GM15510 (cell line): ENCODE data around the gene CTSE.

ENCODE experiments used
- POLR2A ChIP-seq: IDR thresholded peaks from 3 replicates; pipeline ENCODE4 v1.6.1; 2011; ENCODE audit warnings: borderline replicate concordance; ENCODE audit not compliant: insufficient read length; ENCODE audit errors: extremely low read depth

CTSE gene

DNA sequence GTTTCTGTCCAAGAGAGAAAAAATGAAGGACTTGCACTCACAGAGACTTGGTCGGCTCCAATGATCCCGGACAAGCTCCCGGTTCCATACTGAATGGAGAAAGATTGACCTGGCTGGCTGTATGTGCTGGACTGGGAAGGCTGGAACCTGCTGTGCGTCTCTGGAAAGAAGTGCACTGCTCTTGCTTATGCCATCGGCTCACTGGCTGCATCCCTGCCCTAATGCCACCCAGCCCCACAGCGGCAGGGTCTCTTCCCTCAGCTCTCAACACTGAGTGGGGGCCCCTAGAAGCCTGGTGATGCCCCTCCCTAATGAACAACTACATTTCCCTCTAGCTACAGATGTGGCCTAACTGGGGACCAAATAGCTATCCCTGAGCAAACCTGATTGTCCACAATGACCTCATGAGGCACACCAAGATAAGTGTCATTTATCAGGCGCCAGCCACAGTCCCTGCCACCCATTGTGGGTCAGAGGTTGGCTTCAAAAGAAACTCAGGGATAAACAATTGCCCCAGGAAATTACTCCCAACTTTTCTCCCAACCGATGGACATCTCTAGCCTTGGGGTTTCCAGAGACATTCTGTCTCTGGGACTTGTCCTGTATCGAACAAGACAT lies 2.6 kb downstream of the CTSE start:
- no peak for TF ChIP-seq POLR2A

DNA sequence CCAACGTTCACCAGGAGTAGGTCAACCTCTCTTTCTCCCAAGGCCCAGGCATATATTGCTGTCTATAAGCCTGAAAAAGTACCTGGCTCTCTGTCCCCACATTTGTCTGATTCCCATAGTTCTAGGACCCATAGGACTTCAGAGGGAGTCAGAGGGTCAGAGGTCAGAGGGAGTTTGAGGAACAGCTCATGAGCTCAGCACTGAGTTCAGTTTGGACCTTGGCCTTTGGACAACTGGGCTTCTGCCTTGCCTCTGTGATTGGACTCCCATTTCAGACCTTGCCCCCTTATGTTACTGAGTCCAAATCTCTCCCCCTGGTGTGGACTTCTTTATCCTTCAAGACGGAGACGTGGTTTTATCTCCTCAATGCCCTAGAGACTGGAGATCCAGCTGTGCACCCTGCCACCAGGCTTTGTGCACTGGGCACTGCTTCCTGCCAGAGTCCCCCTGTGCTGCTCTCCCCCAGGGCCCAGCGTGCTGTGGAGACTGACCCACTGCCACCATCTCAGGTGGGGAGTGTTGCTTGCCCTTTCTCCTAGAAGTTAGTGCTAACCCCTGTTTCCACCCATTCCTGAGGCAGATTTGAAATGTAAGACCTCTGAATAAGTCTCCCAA lies 3.2 kb downstream of the CTSE start:
- no peak for TF ChIP-seq POLR2A

DNA sequence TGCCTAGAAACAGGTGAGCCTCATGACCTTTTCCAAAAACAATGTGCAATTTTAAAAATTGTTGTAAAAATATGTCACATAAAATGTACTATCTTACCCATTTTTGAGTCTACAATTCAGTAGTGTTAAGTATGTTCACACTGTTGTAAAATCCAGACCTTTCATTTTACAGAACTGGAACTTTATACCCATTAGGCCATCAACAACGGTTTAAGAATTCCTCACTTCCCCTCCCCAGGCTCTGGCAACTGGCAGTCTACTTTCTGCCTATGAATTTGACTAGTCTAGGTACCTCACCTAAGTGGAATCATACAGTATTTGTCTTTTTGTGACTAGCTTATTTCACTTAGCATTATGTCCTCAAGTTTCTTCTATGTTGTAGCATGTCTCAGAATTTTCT lies 8.6 kb downstream of the CTSE start:
- TF ChIP-seq POLR2A, result no peak

DNA sequence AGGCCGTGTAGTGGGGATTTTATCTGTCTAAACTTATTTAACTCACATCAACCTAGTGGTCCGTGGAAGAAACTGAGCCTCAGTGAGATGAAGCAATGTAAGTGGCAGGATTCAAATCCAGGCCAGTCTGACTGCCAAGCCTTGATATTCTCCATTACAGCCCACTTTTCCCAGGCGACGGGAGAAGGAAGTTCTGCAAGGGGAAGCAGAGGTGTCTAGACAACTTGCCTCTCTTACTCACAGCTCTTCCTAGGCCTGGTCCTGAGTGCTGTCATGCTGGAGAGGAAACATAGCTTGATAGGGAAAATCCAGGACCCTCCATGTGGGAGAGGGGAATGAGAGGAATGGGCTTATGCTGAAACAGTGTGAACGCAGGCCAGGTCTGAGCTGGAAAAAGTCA lies 9.1 kb downstream of the CTSE start:
- no peak for TF ChIP-seq POLR2A

DNA sequence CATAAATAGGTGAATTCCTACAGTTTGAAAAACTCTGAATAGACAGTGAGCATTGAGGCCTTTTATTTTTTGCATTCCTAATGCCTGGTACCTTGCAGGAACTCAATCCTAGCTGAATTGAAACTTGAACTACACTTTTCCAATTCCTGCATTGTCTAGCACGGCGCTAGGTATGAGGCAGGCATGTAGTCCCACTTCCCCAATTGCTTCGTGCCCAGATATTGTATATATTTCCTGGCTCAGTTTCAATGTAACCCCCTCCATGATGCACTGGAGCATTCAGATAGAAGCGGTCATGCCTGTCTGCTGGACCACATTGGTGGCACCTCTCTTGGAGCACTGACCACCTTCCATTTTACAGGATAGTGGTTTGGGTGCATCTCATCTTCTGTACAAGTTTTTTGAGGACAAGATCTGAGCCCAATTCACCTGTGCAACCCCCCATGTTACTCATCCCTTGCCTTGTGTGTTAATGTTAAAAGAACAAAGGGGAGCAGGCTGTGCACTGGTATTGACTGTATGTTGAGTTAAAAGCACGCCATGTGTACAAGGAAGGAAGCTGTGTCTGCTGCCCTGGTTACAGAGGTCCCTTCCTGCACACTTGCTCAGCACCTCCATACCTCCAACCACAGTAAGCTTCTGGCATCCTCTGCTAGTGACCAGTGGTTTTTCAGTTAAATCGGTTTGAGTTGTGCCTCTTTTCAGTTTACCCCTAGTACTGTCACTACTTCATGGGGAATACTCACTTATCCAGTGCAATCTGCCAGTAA lies 10.5 kb downstream of the CTSE start:
- TF ChIP-seq POLR2A, result no peak

DNA sequence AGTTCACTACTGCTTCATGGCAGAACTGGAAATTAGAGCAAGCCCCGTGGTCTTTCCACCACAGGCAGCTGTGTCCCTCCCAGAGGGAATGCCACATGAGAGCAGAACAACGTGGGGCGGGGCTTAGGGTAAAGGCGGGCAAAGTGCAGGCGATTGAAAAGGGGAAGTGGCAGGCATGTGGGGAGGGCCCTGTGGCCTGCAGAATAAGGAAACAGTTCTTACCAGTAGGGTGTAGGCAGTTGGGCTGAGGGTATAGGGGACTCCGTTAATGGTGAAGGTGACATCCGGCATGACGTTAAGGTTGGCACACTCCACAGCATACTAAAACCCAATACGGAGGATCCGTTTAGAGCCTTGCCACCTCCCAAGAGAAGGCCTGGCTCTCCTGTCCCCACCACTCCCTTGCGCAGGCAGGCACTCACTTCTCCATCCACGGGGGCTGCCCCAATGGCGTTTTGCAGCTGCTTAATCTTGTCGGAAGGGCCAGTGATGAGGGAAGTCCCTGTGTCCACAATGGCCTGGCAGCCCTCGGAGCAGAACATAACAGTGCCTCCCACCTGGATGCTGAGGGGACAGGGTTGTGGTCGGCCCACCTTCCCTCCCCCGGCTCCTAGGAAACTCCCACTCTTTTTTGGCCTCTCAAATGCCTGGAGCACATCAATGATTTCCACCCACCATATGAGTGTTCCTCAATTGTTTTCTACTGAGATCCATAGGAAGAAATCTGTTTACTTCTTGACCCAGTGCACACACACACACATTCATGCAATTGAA lies 11.4 kb downstream of the CTSE start:
- no peak for TF ChIP-seq POLR2A

DNA sequence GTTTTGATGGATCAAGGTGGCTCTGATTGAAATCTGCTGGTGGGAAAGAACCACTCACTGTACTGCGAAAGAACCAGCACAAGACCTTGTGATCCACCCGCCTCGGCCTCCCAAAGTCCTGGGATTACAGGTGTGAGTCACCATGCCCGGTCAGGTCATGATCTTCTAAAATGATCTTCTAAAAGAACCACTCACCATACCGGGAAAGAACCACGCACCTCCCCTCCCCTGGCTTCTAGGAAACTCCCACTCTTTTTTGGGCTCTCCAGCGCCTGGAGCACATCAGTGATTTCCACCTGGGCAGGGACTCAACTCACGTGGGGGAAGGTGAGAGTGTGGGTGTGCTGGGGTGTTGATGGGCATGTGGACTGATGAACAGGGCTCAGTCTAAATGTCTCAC lies 12.6 kb downstream of the CTSE start:
- no peak for TF ChIP-seq POLR2A

DNA sequence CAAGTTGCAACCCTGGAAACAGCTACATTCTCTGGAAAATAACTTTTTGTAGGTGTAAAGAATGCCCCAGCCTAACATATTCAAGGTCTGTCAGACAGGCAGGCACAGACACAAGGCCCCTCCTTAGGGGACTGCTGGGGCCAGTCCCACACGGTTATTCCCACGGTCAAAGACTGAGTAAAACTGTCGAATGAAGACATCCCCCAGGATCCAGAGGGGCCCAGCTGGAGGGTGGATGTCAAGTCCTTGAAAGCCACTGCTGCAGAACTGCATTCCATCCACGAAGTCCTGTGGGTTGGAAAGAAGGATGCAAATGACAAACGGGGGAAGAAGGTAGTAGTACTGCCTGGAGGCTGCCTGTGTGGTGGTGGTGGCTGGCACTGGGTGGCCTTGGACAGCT lies 13.6 kb downstream of the CTSE start:
- no peak for TF ChIP-seq POLR2A

DNA sequence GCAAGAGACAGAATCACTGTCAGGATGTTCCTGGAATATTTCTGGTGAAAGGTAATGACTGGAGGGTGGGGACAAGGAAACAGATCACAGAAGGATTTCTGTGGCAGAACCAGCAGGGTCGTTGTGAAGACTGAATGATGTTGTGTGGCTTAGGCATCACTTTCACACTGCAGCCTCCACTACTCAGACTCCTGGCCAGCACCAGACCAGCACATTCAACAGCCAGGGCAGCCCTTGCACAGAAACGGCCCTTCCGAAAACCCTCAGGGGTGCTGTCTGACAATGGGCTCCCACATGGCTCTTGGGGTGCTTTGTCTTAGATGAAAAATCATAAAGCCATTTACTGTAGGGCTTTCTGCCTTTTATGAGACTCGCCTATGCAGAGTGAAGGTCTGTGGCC lies 16.7 kb downstream of the CTSE start:
- TF ChIP-seq POLR2A, result no peak

DNA sequence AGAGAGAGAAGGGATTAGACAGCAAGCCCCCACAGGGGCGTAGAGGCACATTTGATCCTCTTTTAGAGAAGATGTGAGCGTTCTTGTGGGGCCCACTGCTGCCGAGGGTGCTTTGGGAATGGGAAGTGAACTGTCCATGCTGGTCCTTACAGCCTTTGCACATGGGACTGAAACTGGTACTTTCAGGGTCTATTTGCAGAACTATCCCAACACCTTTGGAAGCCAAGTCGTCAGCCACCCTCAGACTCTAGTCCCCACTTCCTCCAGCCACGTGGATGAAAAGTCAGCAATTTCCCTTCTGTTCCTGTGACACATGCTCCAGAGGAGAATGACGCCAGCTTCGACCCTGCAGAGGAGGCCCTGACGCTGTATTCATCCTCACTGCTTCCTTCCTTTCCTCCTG lies 17.9 kb downstream of the CTSE start:
- no peak for TF ChIP-seq POLR2A

DNA sequence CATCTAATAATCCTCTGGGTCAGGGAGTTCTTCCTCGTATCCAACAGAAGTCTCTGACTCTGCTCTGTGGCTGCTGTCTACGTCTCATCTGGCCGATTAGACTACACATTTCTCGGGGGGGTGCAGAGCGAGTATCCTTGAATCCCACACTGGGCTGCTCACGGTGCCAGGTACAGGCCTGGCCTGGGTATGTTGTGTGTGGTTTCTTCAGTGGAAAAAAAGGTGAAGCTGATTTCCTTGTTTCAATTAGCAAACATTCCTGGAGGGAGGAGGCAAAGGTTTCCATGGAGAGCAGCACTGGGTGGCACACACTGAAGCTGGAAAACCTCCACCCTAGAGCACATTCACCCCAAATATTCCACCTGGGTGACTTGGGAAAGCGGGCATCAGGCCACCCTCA lies 18.5 kb downstream of the CTSE start:
- TF ChIP-seq POLR2A, result no peak

DNA sequence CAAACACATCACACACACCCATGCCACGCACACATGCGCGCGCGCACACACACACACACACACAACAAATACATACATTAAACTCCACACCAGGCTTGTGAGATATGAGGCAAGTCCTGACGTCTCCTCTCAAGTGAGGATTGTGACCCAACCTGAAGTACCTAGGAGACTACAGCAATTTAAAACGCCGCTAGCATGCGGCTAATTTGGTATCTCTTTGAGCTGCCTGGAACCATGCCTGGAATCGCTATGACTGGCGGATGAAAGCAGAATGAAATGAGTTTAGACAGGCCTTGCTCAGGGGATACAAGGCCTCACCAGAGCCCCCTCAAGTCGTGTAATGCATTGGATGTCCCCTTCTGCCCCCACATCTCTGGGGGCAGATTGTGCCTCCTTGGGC lies 18.9 kb downstream of the CTSE start:
- no peak for TF ChIP-seq POLR2A

DNA sequence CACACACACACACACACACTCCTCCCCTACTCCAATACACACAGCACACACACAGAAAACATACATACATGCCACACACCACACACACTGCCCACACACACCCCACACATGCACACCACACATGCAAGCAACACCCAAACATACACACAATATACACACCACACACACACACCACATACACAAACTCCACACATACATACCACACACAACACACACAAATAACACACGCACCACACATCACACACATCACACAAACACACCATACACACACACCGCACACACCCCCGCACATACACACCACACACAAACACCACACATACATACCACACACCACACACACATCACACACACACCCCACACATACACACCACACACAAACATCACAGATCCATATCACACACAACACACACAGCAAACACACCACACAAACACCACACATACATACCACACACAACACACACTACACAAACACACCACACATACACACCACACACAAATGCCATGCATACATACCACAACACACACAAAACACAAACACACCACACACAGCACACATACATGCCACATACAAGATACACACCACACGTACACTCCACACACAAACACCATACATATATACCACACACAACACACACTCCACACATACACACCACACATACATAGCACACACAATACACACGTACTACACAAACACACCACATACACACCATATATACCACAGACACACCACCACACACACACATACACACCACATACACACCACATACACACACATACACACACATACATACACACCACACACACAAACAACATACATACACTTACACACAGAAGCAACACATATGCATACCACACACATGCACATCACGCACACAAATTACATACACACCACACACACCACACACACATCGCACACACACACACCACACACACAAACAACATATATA lies 19.6 kb downstream of the CTSE start:
- TF ChIP-seq POLR2A, result no peak
